Activated B cell treated with CpG ODN at 0.5 μM for 24 hours (primary cell): ENCODE measurements around the gene MSI1. TPM values are rescaled to one million over a fixed set of nuclear protein-coding genes. Genes with fewer than 3 reads are reported as not detected.

Experiments used
- ATAC-seq: fragments of 200-7000 bp; cut with Tn5 transposase; one replicate; pipeline ENCODE4 v1.10.0; 2021; ENCODE audit warnings: low read depth, mild to moderate bottlenecking, moderate library complexity
- CTCF ChIA-PET: fragments of 350-600 bp; sonication (Branson Sonifier 250); formaldehyde crosslinking; loops from one replicate; lab custom pipeline; 2021; ENCODE audit warnings: antibody characterized with exemption; lab: Charles Lee
- POLR2A ChIA-PET: fragments of 350-600 bp; sonication (Branson Sonifier 250); formaldehyde crosslinking; loops from one replicate; lab custom pipeline; 2021; ENCODE audit warnings: antibody characterized with exemption; lab: Charles Lee
- DNase-seq: peaks from one replicate; pipeline ENCODE4 v3.0.0; 2022
- H3K27ac Mint-ChIP-seq: one replicate; pipeline ENCODE4 v1.8.0; 2020; ENCODE audit warnings: mixed read lengths
- H3K27me3 Mint-ChIP-seq: one replicate; pipeline ENCODE4 v1.8.0; 2021; ENCODE audit warnings: mixed read lengths
- H3K36me3 Mint-ChIP-seq: one replicate; pipeline ENCODE4 v1.8.0; 2021; ENCODE audit warnings: low read depth, mixed read lengths
- H3K4me1 Mint-ChIP-seq: one replicate; pipeline ENCODE4 v1.8.0; 2021; ENCODE audit warnings: mixed read lengths
- H3K4me3 Mint-ChIP-seq: one replicate; pipeline ENCODE4 v1.8.0; 2020; ENCODE audit warnings: mild to moderate bottlenecking, mixed read lengths
- H3K9me3 Mint-ChIP-seq: one replicate; pipeline ENCODE4 v1.8.0; 2020; ENCODE audit warnings: mixed read lengths
- CTCF ChIP-seq: fragments of 200-600 bp; IDR thresholded peaks from one replicate; pipeline ENCODE4 v1.8.0; 2022; ENCODE audit warnings: antibody characterized with exemption, mild to moderate bottlenecking
- intact Hi-C: fragments of 100-400 bp; cut with micrococcal nuclease; formaldehyde crosslinking; loops from one replicate; pipeline ENCODE4 v1.15.1; 2024
- total RNA-seq: library from RNA; stranded (reverse); gene quantifications from 2 replicates; pipeline ENCODE4 v1.2.3, GENCODE V29; 2022

MSI1 gene
- total RNA-seq, 1 donor from 2014 or later, result not detected

GRCh38 chr12:120390540-120391120 is 21.7 kb upstream of the MSI1 start:
- H3K4me3 Mint-ChIP-seq, result no peak overlapping the region
- intact Hi-C loops, result no loop called here
- POLR2A ChIA-PET, result no interaction called here
- DNase-seq, result no peak
- H3K27me3 Mint-ChIP-seq, result peaks cover 35% of the 10 kb centered on the region
- CTCF ChIA-PET, result no interaction called here
- H3K36me3 Mint-ChIP-seq, result no peaks in the 10 kb centered on the region
- ATAC-seq, result no peak
- no peaks in the 10 kb centered on the region for H3K9me3 Mint-ChIP-seq
- peaks cover 2% of the 10 kb centered on the region for H3K4me1 Mint-ChIP-seq
- no peak overlapping the region for H3K27ac Mint-ChIP-seq
- no peak for TF ChIP-seq CTCF

GRCh38 chr12:120388691-120389481 is 19.9 kb upstream of the MSI1 start:
- Mint-ChIP-seq H3K4me3 (no peak overlapping the region), H3K36me3 (no peaks in the 10 kb centered on the region), H3K27ac (no peak overlapping the region), H3K9me3 (no peaks in the 10 kb centered on the region), H3K4me1 (peaks cover 2% of the 10 kb centered on the region), H3K27me3 (peaks cover 37% of the 10 kb centered on the region)
- ATAC-seq (no peak), DNase-seq (no peak)
- ChIA-PET POLR2A (no interaction called here), CTCF (no interaction called here)
- intact Hi-C loops, result no loop called here
- TF ChIP-seq CTCF, result no peak

- Mint-ChIP-seq H3K9me3 (no peaks in the 10 kb centered on the region), H3K4me1 (no peaks in the 10 kb centered on the region), H3K36me3 (no peaks in the 10 kb centered on the region), H3K4me3 (no peak overlapping the region), H3K27ac (no peak overlapping the region), H3K27me3 (peaks cover 28% of the 10 kb centered on the region)
- no peak for TF ChIP-seq CTCF
- ChIA-PET CTCF (no interaction called here), POLR2A (no interaction called here)
- intact Hi-C loops, result no loop called here
- no peak for DNase-seq
- no peak for ATAC-seq
Measured at GRCh38 chr12:120381752-120382419, 12.9 kb upstream of the MSI1 start.

GRCh38 chr12:120378036-120378435 is 9.1 kb upstream of the MSI1 start:
- Mint-ChIP-seq H3K4me3 (no peak overlapping the region), H3K27me3 (peaks cover 46% of the 10 kb centered on the region), H3K36me3 (no peaks in the 10 kb centered on the region), H3K4me1 (no peaks in the 10 kb centered on the region), H3K9me3 (no peaks in the 10 kb centered on the region), H3K27ac (no peak overlapping the region)
- CTCF ChIA-PET, result no interaction called here
- ATAC-seq (no peak), DNase-seq (no peak)
- intact Hi-C loops, result no loop called here
- no peak for TF ChIP-seq CTCF
- POLR2A ChIA-PET, result no interaction called here

GRCh38 chr12:120377611-120378010 is 8.6 kb upstream of the MSI1 start:
- no peak for TF ChIP-seq CTCF
- no peaks in the 10 kb centered on the region for H3K4me1 Mint-ChIP-seq
- H3K27ac Mint-ChIP-seq, result no peak overlapping the region
- DNase-seq, result no peak
- H3K27me3 Mint-ChIP-seq, result peaks cover 51% of the 10 kb centered on the region
- ChIA-PET CTCF (no interaction called here), POLR2A (no interaction called here)
- no peak overlapping the region for H3K4me3 Mint-ChIP-seq
- no peak for ATAC-seq
- no peaks in the 10 kb centered on the region for H3K9me3 Mint-ChIP-seq
- intact Hi-C loops, result no loop called here
- H3K36me3 Mint-ChIP-seq, result no peaks in the 10 kb centered on the region
